Left renal pelvis (tissue), 4 donors: ENCODE results near the gene TMEM176A. TPM values are rescaled to one million over a fixed set of nuclear protein-coding genes. Genes with fewer than 3 reads are reported as not detected.
"Not testable (repeated sequence)": the region's sequence is repeated elsewhere in the genome, so short reads cannot be mapped to it uniquely, and the experiment has no call there.

Experiments
- DNase-seq, 4 donors: peaks; one replicate each; pipeline ENCODE4 v3.0.0-alpha.2; 2013; ENCODE audit warnings: low read depth in 4 of 4, low spot score in 3 of 4
- polyA plus RNA-seq, 4 donors: library from polyadenylated mRNA; unstranded; fragments of 120-200 nt; gene quantifications; one replicate each; pipeline ENCODE4 v1.2.1, GENCODE V29; 2013; ENCODE audit not compliant: insufficient read length in 4 of 4

TMEM176A gene
- polyA plus RNA-seq: 100 to 1,000 TPM in 1 of 4 donors, 10 to 100 TPM in 3; 19.7 to 131 (median 77.5) TPM

GRCh38 chr7:150800581-150801241, at the start of gene TMEM176A:
TSS of gene TMEM176A (plus strand) at chr7:150800769. CDS start at chr7:150801551, 782 bp downstream.
- no peak for DNase-seq

GRCh38 chr7:150751702-150752101, 48.9 kb upstream of the TMEM176A start:
- DNase-seq: no peak

- no peak for DNase-seq
Measured at GRCh38 chr7:150753239-150753638, 47.3 kb upstream of the TMEM176A start.

GRCh38 chr7:150753826-150754603, 46.6 kb upstream of the TMEM176A start:
- DNase-seq: no peak

GRCh38 chr7:150754951-150755350, 45.6 kb upstream of the TMEM176A start:
- DNase-seq: no peak

- DNase-seq: no peak
Measured at GRCh38 chr7:150755473-150756099, 45.0 kb upstream of the TMEM176A start.

- DNase-seq: no peak
Measured at GRCh38 chr7:150756166-150756565, 44.4 kb upstream of the TMEM176A start.

- no peak for DNase-seq
Measured at GRCh38 chr7:150756858-150757257, 43.7 kb upstream of the TMEM176A start.

- no peak for DNase-seq
Measured at GRCh38 chr7:150759479-150759878, 41.1 kb upstream of the TMEM176A start.

GRCh38 chr7:150766334-150766709, 34.2 kb upstream of the TMEM176A start:
- no peak for DNase-seq

GRCh38 chr7:150769768-150770167, 30.8 kb upstream of the TMEM176A start:
- DNase-seq: no peak

- not testable (repeated sequence) for DNase-seq
Measured at GRCh38 chr7:150774131-150774530, 26.4 kb upstream of the TMEM176A start.

- DNase-seq: no peak
Measured at GRCh38 chr7:150778014-150778737, 22.4 kb upstream of the TMEM176A start.

GRCh38 chr7:150778738-150779301, 21.7 kb upstream of the TMEM176A start:
- peak in 3 of 4 donors; percentile 61 to 64 (median 61) for DNase-seq

GRCh38 chr7:150780292-150780691, 20.3 kb upstream of the TMEM176A start:
- DNase-seq: no peak

- DNase-seq: no peak
Measured at GRCh38 chr7:150781103-150781502, 19.5 kb upstream of the TMEM176A start.

GRCh38 chr7:150781961-150782360, 18.6 kb upstream of the TMEM176A start:
- no peak for DNase-seq

- DNase-seq: no peak
Measured at GRCh38 chr7:150784120-150784736, 16.3 kb upstream of the TMEM176A start.

GRCh38 chr7:150784954-150785353, 15.6 kb upstream of the TMEM176A start:
- DNase-seq: no peak
